NCI-H1694 treated with DMSO at 0.1 percent for 48 hours (cell line): ENCODE data around the gene SPP1.
"Not testable (repeated sequence)": the region's sequence is repeated elsewhere in the genome, so short reads cannot be mapped to it uniquely, and the experiment has no call there.

Experiments used
- DNase-seq: peaks from one replicate; lab custom pipeline; 2025; lab: John Stamatoyannopoulos, UW

SPP1 gene

GRCh38 chr4:87975466-87975865 lies at the start of gene SPP1:
SPP1 (plus strand) TSS chr4:87975714; CDS start chr4:87976896, 1,182 bp downstream.
- peak; percentile 29 for DNase-seq

GRCh38 chr4:87926554-87927098 lies 48.9 kb upstream of the SPP1 start:
- DNase-seq: no peak

GRCh38 chr4:87930629-87931028 lies 44.9 kb upstream of the SPP1 start:
- no peak for DNase-seq

GRCh38 chr4:87931932-87932331 lies 43.6 kb upstream of the SPP1 start:
- no peak for DNase-seq

- no peak for DNase-seq
These were observed 42.8 kb upstream of the SPP1 start for GRCh38 chr4:87932718-87933141.

- no peak for DNase-seq
These were observed 42.2 kb upstream of the SPP1 start for GRCh38 chr4:87933337-87933736.

- DNase-seq: no peak
These were observed 41.3 kb upstream of the SPP1 start for GRCh38 chr4:87934157-87934704.

GRCh38 chr4:87934973-87935372 lies 40.5 kb upstream of the SPP1 start:
- no peak for DNase-seq

- DNase-seq: not testable (repeated sequence)
These were observed 39.6 kb upstream of the SPP1 start for GRCh38 chr4:87935954-87936353.

- DNase-seq: no peak
These were observed 38.0 kb upstream of the SPP1 start for GRCh38 chr4:87937523-87937922.

GRCh38 chr4:87938746-87939145 lies 36.8 kb upstream of the SPP1 start:
- no peak for DNase-seq

- no peak for DNase-seq
These were observed 35.4 kb upstream of the SPP1 start for GRCh38 chr4:87939978-87940690.

- not testable (repeated sequence) for DNase-seq
These were observed 34.7 kb upstream of the SPP1 start for GRCh38 chr4:87940809-87941208.

GRCh38 chr4:87941537-87942392 lies 33.7 kb upstream of the SPP1 start:
- no peak for DNase-seq

- DNase-seq: no peak
These were observed 31.8 kb upstream of the SPP1 start for GRCh38 chr4:87943660-87944149.

GRCh38 chr4:87944967-87945366 lies 30.5 kb upstream of the SPP1 start:
- no peak for DNase-seq

- DNase-seq: no peak
These were observed 28.7 kb upstream of the SPP1 start for GRCh38 chr4:87946766-87947165.

- DNase-seq: no peak
These were observed 27.9 kb upstream of the SPP1 start for GRCh38 chr4:87947381-87948160.

- DNase-seq: no peak
These were observed 25.6 kb upstream of the SPP1 start for GRCh38 chr4:87949961-87950360.

GRCh38 chr4:87950493-87950892 lies 25.0 kb upstream of the SPP1 start:
- no peak for DNase-seq

GRCh38 chr4:87950936-87951511 lies 24.5 kb upstream of the SPP1 start:
- DNase-seq: no peak
